HG02884 (cell line): ENCODE data around the gene NYAP2.
A peak's percentile ranks its signal among the peaks of the same experiment; 100 is the strongest.

Experiments
- ATAC-seq: cut with Tn5 transposase; IDR thresholded peaks from one replicate; pipeline ENCODE4 v1.9.1; 2021; ENCODE audit warnings: mild to moderate bottlenecking, moderate library complexity; ENCODE audit not compliant: unreplicated experiment

The NYAP2 gene

DNA sequence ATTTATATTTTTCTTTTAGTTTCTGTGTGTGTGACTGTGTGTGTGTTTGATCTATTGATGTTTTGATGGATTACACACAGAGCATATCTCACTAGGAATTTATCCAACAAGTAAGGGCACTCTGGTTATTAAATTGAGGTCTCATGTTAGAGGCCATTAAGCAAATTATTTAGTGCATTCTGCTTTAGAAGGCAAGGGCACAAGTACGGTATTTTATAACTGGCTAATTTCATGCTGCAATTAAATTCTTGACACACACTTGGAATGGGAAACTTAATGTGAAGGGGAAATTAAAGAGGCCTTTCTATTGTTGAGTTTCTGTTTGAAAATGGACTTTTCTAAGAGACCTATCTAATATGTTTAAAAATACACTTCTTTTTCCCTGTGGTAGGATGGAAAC lies 25.8 kb downstream of the NYAP2 start:
- ATAC-seq = no peak

DNA sequence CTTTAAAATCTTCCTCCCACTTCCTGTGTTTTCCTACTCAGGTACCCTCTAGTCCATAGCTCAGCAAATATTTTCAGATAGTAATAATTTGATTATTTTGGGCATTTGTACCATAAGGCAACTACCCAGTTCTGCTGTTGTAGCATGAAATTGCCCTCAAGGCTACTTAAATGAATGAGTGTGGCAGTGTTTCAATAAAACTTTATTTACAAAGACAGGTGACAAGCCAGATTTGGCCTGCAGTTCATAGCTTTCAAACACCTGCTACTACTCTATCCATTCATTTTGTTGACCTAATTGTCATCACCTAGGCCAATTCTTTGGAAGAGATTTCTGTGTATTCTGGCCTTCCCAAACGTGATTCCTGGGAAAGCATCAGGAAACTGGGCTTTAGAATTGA lies 28.9 kb downstream of the NYAP2 start:
- ATAC-seq = no peak

DNA sequence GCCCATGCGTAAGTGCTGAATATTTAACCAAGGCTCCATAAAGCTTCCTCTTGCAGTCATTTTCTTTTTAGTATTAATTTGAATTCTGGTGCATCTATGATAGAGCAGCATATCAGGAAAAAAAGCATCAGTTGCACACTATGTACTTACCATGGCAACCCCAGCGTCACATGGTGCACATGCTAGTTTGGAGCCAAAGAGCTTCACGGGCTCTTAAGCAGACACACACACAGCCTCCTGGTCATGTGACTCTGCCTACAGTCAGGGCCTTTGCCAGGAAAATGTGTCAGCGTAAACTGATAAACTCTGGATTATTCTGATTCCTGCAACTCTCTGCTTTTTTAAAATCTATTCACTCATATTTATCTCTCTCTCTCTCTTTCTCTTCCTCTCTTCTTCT lies 30.2 kb downstream of the NYAP2 start:
- ATAC-seq = no peak

DNA sequence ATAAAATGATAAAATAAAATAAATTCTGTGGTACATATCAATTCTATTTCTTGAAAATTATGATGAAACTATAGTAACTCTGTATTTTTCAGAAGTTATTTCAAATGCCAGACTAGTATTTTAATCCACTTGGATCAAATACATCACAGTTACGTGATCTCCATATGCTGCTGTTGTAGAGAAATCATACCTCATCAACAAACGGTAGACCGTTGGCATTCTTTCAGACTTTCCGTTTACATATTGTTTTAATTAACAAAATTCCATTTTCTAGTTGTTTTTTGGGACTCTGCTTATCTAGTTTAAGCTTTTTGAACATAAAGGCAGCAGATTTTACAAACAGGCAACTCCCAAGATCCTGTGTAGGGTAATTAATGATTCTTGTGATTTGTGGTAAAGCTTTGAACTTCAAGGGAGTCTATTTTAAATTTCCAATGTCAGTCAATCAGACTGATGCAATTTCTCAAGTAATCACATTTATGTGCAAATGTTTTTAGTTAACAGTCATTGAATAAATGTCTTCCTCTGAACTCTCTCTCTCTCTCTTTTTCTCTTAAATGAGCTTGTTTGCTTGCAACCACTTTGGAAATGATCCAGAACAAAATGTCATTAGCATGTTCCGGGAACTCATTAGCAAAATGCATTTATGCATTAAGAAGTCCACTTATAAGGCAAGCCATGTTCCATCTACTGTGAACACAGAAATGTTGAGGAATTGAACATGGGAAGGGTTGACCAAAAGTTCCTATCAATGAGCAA lies 31.8 kb downstream of the NYAP2 start:
- no peak for ATAC-seq

DNA sequence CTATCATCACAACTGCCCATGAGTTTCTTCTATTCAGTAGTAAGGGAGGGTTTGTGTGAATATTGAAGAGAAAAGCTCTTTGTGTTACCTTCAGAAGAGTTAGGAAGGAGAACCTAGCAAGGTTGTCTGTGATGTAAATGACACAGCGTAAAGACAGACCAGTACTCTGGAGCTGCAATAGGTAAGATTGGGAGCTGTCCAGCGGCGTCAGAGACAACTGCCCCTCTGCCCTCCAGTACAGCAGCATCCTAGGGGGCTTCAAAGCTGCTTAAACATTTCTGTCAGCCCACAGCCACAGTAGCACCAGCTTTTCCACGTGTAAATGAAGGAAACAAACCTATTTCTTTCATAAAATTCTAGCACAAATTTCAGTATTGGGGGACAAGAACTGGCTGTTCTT lies 34.5 kb downstream of the NYAP2 start:
- no peak for ATAC-seq

DNA sequence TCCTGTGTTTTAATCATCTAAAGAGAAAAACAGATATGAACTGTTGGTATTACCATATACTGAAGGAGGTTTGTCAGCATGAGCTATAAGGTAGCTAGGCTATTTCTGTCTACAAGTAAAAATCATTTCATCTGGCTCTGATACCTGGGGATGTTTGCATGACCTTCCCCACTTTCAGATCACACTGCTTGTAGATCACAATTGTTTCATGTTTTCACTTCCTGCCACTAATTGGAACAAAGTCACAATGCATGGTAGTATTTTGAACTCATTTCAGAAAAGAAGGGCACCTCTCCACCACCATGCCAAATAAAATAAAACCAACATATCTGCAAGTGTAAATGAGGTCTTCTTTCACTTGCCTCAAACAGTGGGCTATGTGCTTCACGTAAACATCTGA lies 37.8 kb downstream of the NYAP2 start:
- no peak for ATAC-seq

DNA sequence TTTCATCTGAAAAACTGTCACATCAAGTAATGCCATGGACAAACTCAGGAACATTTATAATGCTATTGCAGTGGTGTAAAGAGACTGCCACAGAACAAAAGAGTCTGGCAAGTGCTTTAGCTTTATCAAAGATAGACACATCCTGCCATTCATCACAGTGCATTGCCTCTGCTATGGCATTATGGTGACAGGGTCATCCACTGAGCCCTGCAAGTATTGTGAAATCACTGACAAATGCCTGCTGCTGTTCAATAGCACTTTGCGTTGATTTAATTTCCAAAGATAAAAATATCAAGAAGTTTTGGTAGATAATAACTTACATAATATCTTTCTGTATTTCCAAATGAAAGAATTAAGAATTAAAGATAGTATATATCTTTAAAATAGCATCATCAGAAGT lies 38.7 kb downstream of the NYAP2 start:
- ATAC-seq = no peak

DNA sequence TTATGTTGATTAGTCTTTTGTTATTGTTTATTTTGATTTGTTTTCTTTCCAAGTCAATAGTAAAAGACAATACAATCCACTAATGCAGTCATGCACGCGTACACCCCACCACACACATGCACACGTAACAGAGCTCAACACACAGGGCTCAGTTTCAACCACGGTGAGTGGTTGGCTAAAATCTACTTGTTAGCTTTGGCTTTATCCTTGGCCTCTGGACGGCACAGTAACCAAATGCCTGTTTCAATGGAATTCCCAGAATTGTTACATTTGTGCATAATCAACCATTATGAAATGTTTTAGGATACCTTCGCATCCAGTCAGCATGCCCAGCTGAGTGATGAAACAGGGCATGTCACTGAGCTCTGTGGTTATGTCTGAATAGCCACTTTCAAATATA lies 53.2 kb downstream of the NYAP2 start:
- no peak for ATAC-seq

DNA sequence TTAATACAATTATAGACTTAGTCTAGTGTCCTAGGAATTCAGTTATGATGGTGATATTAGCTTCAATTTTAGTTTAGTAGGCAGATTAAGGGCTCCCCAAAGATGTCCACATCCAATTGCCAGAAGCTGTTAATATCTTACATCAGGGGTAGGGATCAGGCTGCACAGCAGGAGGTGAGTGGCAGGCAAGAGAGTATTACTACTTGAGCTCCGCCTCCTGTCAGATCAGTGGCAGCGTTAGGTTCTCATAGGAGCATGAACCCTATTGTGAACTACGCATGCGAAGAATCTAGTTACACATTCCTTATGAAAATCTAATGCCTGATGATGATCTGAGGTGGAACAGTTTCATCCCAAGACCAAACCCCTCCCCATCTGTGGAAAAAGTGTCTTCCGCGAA lies 54.9 kb downstream of the NYAP2 start:
- no peak for ATAC-seq

DNA sequence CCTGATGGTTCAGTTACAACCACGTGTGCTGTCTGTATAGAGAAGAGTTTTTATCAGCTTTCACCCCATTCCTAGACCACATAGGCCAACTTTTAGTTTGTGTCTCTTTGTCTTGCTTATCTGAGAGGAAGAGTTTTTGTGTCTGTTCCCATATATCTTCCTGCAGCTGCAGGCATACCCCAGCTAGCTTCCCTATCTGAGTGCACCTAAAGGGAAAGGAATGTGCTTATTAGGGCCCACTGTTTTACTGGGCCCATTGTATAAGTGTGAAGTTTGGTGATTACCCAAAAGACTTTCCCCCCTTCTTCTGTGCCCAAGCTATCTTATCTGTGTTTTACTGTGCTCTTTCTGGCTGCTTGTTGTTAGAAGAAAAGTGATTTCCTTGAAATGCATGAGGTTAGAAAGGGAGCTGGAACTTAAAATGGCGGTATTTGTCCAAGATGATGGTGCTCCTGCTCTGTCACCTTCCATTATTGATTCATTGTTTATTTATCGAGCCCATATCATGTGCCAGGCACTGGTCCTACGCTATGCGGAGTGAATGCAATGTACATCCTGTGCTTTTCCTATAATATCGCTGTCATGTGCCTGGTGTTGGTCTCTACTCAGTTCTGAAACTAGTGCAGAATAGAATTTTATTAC lies 57.2 kb downstream of the NYAP2 start:
- ATAC-seq = no peak

DNA sequence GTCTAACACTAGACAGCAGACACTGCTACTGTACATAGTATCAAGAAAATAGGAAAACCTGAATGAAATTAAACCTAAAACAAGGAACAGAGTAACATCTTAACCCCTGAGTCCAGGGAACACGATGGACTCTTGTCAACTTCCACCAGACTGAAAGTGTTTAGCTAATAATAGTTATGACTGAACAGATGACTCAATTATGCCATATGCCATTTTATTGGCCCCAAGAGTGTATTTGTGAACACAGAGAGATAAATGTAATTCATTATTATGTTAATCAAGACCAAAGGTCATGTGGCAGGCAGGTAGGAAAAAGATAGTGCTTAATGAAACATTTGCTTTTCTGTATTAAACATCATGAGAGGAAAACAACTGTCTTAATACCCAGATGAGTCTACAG lies 58.0 kb downstream of the NYAP2 start:
- no peak for ATAC-seq

DNA sequence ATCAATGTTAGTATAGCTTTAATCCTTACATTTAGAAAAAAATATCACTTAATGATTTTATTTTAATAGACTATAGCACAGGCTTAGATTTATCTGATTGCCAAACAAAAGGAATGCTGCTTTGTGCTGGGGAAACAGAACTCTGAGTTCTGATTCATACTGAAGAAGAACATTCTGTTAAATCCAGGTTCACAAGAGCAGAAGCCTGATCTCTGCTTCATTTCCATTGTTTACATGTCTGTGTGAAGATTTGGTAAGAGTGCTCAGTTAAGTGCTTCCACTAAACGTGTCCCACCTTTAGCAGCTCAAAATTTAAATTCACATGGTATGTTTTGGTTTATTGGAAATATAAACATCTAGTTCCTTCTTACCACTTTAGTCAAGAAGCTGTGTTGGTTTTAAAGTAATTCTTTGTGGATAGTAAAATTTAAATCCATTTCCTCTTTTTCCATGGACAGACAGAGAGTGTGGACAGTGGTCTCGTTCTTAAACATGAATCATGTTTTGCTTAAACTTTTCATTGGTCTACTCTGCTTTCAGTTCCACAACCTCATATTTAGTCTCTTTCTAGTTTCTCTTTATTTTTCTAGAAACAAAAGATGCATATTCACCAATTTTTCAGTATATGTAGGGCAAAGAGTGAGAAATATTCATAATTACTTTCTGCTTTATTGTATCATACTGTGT lies 59.1 kb downstream of the NYAP2 start:
- peak; percentile 47 for ATAC-seq

DNA sequence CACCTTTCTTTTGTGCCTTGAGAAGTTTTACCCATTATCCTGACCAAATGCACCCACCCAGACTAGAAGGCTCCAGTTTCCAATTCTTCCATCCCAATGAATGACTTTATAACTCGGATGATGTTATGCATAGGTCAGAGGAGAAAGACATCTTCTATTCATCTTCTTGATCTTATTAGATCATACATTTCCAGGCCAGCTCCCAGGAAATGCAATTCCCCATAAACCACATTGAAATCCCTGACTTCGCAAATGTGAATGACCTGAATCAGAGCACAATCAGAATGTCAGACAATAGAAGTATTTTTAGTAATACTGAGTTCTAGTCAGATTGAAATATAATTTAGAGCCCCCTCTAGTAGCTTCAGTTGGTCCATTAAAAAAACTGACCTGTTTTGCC lies 62.9 kb downstream of the NYAP2 start:
- no peak for ATAC-seq

DNA sequence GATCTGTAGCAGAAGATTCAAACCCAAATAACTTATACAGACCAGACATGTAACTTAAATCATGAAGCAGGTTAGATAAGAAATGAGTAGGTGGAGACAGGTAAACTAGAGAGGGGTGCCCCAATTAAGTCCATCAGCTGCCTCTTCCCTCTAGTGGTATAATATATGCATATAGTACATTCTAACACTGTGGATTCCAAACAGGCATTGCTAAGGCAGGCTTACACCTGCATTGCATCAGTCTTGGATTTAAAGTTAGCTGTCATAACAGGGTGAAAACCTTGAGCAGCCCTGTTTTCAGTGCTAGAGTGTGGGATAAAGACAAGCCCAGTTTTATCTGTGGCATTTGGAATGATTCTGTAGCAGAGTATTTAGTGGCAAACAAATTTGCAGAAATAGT lies 63.4 kb downstream of the NYAP2 start:
- no peak for ATAC-seq

DNA sequence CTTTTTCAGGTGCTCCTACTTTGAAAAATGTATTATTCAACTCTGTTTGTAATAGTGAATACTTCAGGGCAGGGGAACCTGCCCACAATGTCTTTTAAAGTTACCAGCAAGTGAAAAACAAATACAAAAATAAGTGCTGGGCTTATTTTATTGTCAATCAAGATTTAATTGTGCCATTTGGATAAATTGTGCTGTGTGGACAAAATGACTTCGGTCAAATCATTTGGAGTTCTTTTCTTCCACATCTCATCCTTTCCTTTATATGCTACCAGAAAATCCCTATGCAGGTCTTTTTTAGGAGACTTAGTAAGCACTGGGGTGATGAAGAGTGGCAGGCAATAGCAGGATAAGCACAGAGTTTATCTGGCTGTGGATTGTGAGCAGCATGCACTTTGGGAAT lies 63.9 kb downstream of the NYAP2 start:
- ATAC-seq = no peak

DNA sequence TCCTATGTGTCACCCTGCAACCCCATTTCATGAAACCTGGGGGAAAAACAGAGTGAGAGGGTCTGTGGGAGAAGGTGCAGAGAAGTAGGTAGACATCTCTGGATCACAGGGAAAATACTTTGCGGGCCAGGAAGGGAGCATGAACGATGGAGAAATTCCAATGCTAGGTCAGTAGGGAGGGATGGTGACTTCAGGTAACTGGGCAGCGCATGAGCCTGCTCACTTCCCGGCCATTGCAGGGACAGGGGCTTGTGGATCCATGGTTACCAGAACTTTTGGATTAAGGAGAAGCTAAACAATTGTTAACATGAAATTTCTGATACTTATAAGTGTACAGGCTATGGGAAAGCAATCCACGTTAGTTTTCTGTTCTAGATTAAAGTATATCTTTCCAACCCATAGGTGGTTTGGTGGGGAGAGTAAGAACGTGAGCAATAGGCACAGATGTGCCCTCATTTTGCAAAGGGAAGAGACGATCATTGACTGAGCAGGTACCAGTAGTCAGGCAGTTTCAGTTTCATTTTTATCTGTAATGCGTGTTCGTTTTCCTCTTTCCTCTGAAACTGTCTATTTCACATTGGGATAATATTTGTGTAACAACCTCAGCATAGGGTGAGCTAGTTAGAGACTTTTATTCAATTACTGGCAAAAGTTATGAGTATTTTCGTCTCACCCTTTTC lies 65.0 kb downstream of the NYAP2 start:
- ATAC-seq = peak; percentile 87

DNA sequence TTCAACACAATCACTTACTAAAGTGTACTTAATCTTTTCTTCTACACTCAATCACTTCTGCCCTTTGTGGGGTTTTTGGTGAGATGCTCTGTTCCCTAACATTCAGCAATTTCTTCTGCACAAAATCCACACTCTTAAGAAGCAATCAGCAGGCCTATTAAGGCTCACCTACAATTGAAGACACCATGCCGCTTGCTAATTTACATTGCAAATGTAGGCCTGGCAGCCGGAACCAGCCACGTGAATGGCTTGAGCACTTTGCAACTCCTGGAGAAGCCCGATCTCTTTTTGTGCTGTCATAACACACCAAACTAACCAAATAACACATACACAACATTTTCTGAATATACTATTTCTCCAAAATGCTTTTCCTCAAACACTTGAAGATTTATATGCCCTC lies 66.3 kb downstream of the NYAP2 start:
- ATAC-seq = no peak

DNA sequence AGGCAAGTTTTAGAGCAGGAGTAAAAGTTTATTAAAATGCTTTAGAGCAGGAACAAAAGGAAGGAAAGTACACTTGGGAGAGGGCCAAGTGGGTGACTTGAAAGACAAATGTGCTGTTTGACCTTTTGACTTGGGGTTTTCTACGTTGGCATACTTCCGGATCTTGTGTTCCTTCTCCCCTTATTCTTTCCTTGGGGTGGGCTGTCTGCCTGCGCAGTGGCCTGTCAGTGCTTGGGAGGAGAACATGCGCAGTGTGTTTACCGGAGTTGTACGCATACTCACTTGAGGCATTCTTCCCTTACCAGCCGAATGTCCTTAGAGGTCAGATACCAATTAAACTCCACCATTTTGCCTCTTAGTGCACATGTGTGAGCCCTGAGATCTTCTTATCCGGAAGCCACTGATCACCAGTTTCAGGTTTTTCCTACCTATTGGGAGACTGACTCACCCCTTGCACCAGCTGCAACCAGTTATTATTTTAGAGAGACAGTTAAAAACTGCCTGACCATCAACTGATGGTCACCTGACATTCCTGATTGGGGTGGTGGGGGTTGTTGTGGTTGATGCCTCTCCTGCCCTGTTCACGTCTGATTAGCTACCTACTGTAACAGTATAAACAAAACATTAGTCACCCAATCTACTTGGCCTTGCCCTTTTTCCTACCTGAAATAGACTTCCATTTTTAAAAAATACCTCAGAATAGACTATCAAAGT lies 67.5 kb downstream of the NYAP2 start:
- no peak for ATAC-seq

DNA sequence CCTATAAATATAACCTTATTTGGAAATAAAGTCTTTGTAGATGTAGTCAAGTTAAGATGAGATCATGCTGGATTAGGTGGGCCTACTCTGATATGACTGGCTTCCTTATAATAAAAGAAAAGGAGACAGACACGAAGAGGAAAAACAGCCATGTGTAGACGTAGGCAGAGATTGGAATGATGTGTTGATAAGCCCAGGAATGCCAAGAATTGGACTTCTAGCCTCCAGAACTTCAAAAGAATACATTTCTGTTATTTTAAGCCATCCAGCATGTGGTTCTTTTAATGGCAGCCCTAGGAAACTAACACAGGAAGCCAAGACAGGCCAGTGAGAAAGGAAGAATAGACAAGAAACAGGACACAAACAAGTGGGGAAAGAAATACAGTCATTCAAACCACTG lies 68.6 kb downstream of the NYAP2 start:
- ATAC-seq = no peak

DNA sequence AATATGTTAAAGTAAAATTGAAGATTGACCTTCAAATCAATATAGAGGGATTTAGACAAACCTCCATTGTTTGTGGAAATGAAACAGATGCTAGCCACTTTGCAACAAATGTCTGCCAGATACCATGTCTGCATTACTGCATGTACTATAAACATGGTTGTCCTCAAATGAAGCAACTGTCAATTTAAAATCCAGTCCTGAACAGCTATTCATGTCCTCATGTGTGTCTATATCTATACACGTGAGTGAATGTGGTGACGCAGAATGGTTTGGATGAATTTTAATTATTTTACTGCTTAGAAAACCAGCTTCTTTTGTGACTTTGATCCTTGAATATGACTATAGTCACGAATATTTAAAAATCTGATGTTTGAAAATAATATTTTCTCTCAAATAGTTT lies 71.5 kb downstream of the NYAP2 start:
- no peak for ATAC-seq

DNA sequence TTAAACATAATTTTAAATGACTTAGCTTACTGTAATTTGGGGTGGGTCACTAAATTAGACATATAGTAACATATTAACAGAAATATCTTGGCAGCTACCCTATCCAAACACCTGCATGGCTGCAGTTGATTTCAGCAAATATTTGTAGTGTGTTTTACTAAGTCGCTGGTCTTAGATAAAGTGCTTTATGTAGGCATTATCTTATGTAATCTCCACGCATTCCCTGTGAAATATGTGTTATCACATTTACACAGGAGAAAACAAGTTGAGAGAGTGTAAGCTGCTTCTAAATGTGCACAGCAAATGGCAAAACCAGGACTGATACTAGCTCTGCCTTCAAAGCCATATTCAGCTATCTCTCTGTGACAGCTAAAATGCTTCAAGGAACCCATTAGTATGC lies 72.0 kb downstream of the NYAP2 start:
- ATAC-seq = no peak
